Hepatic stellate cell (primary cell): ENCODE results near the gene SLC16A6.
"Not testable (repeated sequence)": the region's sequence is repeated elsewhere in the genome, so short reads cannot be mapped to it uniquely, and the experiment has no call there.

Source experiments
- DNase-seq: peaks from one replicate; pipeline ENCODE4 v3.0.0; 2011; ENCODE audit warnings: low spot score

SLC16A6 gene

DNA sequence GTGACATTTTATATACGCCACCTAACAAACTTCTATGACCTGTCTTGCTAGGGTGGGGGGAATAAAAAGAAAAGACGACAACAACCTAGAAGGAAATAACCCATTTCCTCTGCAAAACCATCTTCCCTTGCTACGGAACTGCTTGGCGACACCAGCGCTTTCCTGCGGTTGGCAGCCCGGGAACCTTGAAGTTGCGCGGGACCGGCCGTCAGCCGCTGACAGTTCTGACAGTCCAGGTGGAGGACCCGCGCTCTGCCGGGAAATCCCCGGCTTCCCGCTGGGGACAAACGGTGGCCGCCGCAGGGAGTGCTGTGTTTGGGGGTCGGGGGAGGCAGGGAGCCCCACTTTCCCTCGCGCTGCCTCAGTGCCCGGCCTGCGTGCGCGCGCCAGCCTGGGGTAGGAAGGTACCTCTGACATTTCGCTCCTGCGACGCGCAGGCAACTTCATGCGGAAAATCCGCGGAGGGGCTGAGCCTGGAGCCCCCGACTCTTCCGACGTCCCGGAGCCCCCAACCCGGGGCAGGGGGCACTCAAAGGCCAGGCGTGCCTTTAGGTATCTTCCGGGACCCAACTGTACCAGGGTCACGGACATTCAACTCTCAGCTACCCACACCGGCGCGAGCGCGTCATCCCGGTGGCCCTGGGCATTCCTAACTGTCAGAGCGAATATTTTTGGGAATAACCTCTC lies 516 bp downstream of the SLC16A6 start:
- no peak for DNase-seq

DNA sequence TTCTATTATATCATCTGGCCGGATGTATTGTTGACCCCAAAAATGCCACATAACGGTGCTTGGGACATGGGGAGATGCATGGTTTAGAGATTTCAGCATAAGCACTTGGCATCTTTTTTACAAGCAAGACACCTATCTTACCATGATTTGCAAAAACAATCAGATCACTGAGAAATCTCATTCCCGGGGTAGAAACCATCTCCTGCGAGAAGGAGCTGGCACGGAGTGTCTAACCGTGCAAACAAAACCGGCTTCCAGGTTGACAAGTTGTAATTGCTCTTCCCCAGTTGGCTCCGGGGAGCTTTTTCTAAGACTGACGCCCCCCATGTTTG lies 1.0 kb downstream of the SLC16A6 start:
- DNase-seq, result no peak

DNA sequence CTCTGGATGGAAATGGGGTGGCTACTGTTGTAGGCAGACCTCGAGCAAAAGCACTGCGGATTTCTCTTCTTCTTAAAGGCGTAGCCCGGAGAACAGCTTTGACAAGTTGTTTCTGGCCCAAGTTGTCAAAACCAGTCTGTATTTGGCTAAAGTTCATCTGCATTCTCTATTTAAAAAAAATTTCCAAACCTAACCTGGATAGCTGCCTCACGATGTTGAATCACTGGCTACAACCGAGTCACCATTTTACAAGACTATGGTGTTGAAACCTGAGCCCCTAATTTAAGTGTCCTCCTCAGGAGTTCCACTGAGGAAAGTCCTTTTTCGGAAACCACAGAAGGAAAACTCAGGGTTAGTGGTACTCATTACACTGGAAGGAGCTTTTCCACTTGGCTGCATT lies 1.5 kb downstream of the SLC16A6 start:
- no peak for DNase-seq

- DNase-seq, result no peak
Observed at GRCh38 chr17:68288804-68289203, 2.1 kb downstream of the SLC16A6 start.

GRCh38 chr17:68288375-68288774 lies 2.6 kb downstream of the SLC16A6 start:
- no peak for DNase-seq

- not testable (repeated sequence) for DNase-seq
Observed at GRCh38 chr17:68281965-68282364, 9.0 kb downstream of the SLC16A6 start.

DNA sequence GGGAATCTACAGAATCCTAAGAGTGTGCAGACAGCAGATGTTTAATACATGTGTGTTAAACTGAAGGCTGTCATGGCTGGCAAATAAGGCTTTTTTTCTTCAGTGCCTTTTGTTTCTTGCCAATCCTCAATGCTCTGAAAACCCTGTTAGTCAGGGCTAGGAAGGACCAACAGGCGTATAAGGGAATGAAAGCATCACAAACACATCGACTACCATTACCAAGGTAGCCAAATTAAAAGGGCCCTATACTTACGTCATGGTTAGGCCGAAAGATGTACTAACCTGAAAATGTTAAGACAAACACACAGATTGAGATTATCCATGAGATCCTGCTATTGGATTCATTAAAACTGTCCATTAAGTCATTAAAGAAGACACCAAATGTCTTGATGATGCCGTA lies 13.1 kb downstream of the SLC16A6 start:
- no peak for DNase-seq

GRCh38 chr17:68276339-68276738 lies 14.6 kb downstream of the SLC16A6 start:
- not testable (repeated sequence) for DNase-seq

DNA sequence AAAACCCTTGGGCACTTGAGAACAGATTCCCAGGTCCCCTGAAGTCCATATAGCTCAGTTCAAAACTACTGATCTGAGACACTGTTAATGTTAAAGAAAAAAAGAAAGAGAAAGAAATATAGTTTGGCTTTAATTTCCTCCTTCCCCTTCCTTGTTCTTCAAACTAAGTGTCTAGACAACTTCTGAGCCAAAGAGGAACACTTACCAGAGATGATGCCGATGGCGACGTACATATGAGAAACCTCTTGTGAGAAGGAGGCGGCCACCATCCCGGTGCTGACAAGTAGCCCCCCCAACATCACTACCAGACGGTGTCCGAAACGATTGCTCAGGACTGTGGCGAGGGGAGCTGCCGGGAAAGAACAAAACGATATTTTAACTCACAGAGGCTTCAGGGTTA lies 17.2 kb downstream of the SLC16A6 start:
- no peak for DNase-seq

DNA sequence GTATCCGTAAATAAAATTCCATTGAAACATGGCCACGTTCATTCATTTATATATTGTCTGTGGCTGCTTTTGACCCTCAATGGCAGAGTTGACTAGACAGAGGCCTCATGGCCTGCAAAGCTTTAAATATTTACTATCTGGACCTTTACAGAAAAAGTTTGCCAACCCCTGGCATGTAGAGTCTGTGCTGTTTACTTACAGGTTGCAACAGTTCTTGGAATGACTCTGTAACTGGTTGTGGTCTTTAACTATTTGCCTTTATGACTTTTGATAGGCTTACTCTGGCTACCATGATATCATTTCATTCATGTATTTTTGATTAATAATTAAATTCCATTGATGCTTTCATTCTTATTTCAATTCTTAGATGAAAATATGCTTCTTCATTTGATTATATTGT lies 25.1 kb downstream of the SLC16A6 start:
- not testable (repeated sequence) for DNase-seq

- DNase-seq, result peak; percentile 14
Observed at GRCh38 chr17:68263101-68263681, 27.7 kb downstream of the SLC16A6 start.

DNA sequence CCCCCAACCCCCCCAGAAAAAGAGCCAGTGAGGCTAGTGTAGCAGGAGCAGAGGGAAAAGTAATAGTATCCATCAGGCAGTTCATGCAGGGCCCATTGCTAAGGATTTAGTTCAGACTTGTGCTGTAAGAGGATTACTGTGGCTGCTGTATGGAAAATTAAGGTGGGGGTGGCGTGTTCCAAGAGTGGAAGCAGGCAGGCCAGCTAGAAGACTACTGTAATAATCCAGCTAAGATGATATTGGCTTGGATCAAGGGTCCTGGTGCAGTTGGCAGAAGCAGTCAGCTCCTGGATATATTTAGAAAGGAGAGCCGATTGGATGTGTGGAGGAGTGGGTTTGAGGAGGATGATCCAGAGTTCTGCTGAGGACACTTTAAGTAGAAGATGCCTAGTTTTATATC lies 28.5 kb downstream of the SLC16A6 start:
- not testable (repeated sequence) for DNase-seq

DNA sequence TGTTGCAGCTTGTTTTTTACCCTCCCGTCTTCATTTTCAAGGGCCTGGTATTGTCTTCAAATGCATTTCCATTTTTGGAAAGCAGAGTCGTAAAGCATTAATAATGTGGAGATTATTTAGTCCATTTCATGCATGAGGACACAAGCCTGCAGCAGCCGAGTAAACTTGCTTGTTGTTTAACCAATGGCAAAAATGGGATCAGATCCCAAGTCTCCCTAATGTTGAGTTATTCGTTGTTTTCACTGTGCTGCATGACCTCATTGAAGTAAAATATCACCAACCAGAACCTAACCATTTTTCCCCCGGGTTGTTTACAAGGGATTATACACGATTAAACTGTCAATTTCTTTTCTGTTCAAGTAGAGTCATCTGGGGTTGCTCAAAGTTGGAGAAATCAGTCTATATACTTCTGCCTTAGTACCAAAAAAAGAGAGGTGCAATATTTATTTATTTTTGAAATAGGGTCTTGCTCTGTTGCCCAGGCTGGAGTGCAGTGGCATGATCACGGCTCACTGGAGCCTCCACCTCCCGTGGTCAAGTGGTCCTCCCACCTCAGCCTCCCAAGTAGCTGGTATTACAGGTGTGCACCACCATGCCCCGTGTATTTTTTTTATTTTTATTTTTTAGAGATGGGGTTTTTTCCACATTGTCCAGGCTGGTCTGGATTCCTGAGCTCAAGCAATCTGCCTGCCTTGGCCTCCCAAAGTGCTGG lies 30.7 kb downstream of the SLC16A6 start:
- DNase-seq, result no peak

GRCh38 chr17:68259648-68259951 lies 31.3 kb downstream of the SLC16A6 start:
- DNase-seq, result not testable (repeated sequence)

GRCh38 chr17:68258890-68259647 lies 31.9 kb downstream of the SLC16A6 start:
- peak; percentile 31 for DNase-seq

- no peak for DNase-seq
Observed at GRCh38 chr17:68257934-68258333, 33.0 kb downstream of the SLC16A6 start.

GRCh38 chr17:68256701-68257100 lies 34.2 kb downstream of the SLC16A6 start:
- not testable (repeated sequence) for DNase-seq

GRCh38 chr17:68255731-68256538 lies 35.0 kb downstream of the SLC16A6 start:
- DNase-seq, result no peak

DNA sequence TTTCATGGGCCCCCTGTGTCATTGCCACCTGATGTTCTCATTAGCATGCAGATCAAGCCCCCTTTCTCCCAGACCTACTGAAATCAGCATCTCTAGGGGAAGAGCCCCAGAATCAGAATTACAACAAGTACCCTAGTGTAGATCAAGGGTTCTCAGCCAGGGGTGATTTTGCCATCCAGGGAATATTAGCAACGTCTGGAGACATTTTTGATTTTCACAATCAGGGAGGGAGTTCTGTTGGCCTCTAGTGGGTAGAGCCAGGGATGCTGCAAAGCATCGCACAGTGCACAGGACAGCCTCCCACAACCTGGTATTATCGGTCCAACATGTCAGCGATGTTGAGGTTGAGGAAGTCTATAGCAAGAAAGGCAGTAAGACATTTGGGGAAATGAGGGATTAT lies 35.8 kb downstream of the SLC16A6 start:
- no peak for DNase-seq

- not testable (repeated sequence) for DNase-seq
Observed at GRCh38 chr17:68253426-68253825, 37.5 kb downstream of the SLC16A6 start.

- no peak for DNase-seq
Observed at GRCh38 chr17:68249354-68249765, 41.6 kb downstream of the SLC16A6 start.

GRCh38 chr17:68248891-68249290 lies 42.0 kb downstream of the SLC16A6 start:
- no peak for DNase-seq
